ENCODE measurements around the gene MPL.

MPL gene

GRCh38 chr1:43306688-43307457, 30.7 kb upstream of the MPL start:
- ATAC-seq, result no peak

- ATAC-seq, result no peak
Measured at GRCh38 chr1:43307458-43308158, 30.0 kb upstream of the MPL start.

GRCh38 chr1:43308635-43309404, 28.8 kb upstream of the MPL start:
- no peak for ATAC-seq

- ATAC-seq, result no peak
Measured at GRCh38 chr1:43309405-43310025, 28.1 kb upstream of the MPL start.

- no peak for ATAC-seq
Measured at GRCh38 chr1:43311521-43311920, 26.1 kb upstream of the MPL start.

GRCh38 chr1:43312212-43312623, 25.4 kb upstream of the MPL start:
- no peak for ATAC-seq

- ATAC-seq, result no peak
Measured at GRCh38 chr1:43312663-43313515, 24.7 kb upstream of the MPL start.

- no peak for ATAC-seq
Measured at GRCh38 chr1:43313771-43314170, 23.8 kb upstream of the MPL start.

GRCh38 chr1:43314233-43314632, 23.4 kb upstream of the MPL start:
- ATAC-seq, result no peak

- ATAC-seq, result no peak
Measured at GRCh38 chr1:43315481-43315880, 22.1 kb upstream of the MPL start.

GRCh38 chr1:43315963-43316737, 21.5 kb upstream of the MPL start:
- no peak for ATAC-seq

GRCh38 chr1:43316738-43317520, 20.7 kb upstream of the MPL start:
- ATAC-seq, result no peak

- ATAC-seq, result no peak
Measured at GRCh38 chr1:43317817-43318471, 19.7 kb upstream of the MPL start.

- ATAC-seq, result no peak
Measured at GRCh38 chr1:43318831-43319230, 18.8 kb upstream of the MPL start.

- ATAC-seq, result no peak
Measured at GRCh38 chr1:43319288-43319687, 18.3 kb upstream of the MPL start.

- ATAC-seq, result no peak
Measured at GRCh38 chr1:43319766-43320165, 17.9 kb upstream of the MPL start.

GRCh38 chr1:43321331-43321891, 16.2 kb upstream of the MPL start:
- no peak for ATAC-seq

- ATAC-seq, result no peak
Measured at GRCh38 chr1:43322506-43322905, 15.1 kb upstream of the MPL start.

- ATAC-seq, result no peak
Measured at GRCh38 chr1:43324810-43325209, 12.8 kb upstream of the MPL start.

GRCh38 chr1:43325381-43325780, 12.2 kb upstream of the MPL start:
- ATAC-seq, result no peak

Data from activated CD4-positive, CD25-positive, alpha-beta regulatory T cell treated with anti-CD3 and anti-CD28 coated beads, Interleukin-2, amount 50 U/mL, for 24 hours (primary cell).